ENCODE results near the gene POLG2.
A peak's percentile ranks its signal among the peaks of the same experiment; 100 is the strongest.
"Not testable (repeated sequence)": the region's sequence is repeated elsewhere in the genome, so short reads cannot be mapped to it uniquely, and the experiment has no call there.

POLG2 gene

DNA sequence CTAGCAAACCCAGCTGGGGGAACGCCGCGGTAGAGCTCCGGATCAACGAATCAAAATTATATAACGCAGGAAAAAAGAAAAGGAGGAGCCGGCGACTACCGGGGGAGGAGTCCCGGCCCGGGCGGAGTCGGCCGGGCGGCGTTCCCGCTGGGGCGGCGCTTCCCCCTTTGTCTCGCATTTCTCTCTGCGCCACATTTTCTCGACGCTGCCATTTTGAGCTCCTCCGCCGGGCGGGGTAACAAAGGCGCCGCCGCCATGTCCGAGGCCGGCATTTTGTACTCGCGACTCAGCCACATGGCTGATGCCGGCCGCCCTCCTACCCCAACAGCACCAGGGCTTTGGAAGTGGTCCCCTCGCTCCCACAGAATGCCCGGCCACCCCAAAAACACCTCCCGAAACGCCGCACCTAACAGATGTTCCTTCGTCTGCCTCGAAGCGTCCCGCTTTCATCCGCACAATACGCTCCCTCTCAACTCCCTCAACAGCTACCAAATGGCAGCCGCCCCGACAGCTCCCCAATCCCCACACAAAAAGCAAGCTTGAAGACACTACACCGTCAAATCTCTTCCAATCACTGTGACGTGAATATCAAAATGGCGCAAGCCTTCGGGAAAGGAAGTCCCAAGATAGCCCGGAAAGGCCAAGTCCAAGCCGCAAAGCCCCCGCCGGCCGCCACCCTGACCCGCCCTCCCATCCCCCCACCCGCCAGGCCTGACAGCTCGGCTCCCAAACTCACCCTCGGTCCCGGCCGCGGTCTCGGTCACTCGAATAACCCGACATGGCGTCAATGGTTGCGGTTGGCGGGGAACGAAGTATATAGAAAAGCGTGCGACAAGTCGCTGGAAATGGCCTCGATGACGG, 8.7 kb upstream of the POLG2 start:
- peak; percentile 27 to 90 (median 79) for DNase-seq

DNA sequence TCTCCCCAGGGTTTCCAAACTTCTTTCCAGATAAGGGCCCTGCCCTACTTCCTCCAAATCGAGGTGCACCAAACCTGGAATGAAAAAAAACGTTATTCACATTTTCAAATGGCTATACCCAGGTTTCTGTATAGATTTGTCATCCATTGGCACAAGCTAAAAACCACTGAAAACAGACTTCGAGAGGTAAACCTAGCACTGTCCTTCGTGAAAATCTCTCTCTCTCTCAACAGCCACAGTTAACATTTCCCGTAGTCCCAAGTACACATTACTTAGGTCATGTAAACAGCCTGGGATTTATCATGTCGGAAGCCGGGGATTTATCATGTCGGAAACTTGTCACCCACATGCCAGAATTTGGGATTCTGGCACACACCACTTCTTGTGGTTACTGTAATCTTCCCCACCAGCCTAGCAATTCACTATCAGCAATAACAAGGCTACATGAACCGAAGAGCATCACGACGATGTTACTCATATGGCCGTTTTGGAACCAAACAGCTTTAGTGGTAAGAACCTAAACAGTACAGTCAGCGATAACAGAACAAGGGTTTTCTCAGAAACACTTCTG, 8.0 kb upstream of the POLG2 start:
- DNase-seq, result no peak

DNA sequence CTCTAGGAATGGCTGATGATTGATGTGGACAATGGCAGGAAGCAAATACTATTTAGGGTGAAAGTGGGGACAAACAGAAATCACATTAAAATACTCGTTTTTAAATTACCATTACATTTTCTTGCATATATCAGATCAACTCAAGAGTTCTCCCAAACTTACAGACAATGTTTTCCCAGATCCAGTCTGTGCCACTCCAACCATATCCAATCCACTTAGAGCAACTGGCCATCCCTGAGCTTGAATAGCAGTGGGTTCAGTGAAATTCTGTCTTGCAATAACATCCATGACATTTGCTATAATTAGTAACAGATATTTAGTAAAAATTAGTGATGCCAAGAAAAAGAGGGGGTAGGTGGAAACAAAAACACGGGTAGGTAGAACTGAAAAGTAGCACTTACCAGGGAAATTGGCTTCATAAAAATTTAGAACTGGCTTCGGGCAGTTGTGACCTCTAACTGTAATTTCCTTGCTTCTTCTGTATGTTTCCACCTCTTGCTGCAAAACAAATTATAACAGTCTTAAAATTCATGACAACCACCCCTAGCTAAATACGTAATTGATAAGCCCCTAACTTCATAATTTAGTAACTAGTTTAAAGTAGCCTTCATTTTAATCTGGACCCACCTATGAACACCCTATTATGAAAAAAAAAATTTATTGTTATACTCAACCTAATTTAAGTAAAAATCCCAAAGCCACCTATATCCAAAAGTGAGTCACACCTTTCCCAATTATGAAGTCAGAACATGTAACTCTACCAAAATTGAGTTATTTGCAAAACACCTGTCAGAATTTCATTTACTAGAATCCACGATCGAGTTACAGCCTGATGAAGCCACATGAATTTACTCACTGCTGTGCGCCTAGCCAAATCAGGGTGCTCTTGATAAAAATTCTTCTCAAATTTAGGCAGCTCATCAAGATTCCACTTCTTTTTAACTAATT, 7.2 kb upstream of the POLG2 start:
- no peak for DNase-seq

DNA sequence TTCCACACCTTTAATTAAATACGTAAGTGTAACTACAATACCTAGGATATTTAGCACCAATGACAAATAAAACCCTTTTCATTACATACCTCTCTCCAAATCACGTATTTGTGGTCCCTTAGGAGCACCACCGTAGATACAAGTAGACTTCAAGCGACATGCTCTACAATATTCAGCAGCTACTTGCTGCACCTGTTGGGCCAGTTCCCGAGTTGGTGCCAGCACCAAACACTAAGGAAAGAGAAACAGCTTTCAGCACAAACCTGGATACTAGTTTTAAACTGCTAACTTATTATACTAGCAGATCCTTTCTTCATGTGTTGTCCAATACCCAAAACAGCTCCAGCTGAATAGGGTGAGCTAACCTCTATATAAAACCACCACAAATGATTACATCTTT, 6.5 kb upstream of the POLG2 start:
- DNase-seq, result no peak

DNA sequence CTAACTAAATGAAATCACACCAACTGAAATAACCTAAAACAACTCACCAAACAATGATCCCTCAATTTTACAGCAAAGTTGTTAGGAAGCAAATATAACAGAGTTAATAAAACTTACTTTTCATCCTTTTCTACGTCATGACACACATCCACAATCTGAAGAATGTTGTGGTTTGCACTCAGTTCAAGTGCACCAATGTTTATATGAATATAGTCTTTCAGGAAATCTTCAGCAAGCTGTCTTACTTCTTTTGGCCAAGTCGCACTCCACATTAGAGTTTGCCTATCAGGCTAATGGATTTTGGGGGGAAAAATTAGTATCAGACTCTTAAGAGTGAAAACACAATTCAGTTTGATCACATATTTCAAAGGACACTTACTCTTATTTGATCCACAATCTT, 6.0 kb upstream of the POLG2 start:
- DNase-seq, result no peak

DNA sequence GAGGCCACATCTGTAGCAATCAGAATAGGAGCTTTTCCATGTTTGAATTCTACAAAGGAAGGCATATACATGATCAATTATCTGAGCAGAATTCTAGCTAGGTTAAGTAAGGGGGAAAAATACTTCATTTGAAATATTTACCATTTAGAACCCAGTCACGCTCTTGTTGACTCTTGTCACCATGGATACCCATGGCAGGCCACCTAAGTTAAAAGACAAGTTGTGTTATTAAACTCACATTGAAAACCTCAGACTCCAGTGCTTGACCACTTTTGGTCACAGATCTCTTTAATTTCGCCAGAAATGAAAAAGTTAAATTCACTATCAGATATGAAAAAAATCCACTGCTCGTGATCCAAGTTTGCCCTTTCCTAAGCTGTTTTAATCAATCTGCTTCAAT, 5.2 kb upstream of the POLG2 start:
- no peak for DNase-seq

DNA sequence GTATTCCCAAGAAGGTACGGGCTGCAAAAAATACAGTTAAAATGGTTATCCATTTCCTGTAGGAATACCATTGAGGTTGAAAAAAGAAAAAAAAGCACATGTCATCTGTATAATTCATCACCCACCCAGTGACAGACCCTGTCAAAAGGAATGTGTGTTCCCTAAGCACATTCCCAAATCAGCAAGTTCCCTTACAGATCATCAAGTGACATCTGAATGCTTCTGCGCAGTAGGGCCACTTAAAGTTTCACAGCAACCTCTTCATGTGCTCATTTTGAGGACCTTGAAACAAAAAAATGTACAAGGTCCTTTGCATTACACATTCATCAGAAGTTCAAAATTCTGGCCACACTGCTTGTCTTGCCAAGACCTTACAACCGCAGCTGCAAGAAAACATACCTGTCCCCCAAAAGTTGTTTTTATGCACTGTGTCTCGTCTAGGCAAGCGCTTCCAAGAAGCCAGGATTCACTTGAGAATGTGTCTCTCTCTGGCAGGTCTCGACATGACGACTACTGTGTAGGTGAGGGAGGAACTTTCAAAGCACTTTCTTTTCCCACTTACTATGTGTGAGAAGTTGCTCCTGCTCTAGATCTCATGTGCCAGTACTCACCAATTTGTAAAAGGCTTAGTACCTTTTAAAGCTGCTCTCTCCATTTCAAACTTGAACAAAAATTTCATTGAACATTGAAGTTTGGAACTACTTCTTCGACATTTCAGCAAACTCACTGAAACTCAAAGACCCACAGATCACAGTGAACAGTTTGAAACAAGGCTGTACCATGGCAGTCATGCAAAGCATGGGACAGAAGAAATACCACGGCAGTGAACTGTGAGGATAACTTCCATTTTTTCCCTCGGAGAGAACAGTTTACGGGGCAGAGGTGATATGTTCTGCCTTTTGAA, 4.3 kb upstream of the POLG2 start:
- DNase-seq, result no peak

DNA sequence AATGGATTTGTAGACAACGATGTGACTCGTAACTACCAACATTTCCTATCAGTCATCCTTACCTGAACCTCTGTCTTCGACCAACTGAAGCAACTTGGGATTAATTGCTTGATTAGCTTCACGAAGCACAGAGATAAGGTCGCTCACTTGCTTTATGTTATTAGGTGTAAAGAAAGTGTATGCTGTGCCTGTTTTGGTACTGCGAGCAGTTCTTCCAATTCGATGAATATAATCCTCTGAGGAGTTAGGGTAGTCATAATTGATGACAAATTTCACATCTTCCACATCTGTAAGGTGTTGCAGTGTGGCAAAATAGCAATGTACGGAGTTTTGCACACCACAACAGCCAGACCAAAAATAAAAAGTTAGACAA, 3.6 kb upstream of the POLG2 start:
- no peak for DNase-seq

DNA sequence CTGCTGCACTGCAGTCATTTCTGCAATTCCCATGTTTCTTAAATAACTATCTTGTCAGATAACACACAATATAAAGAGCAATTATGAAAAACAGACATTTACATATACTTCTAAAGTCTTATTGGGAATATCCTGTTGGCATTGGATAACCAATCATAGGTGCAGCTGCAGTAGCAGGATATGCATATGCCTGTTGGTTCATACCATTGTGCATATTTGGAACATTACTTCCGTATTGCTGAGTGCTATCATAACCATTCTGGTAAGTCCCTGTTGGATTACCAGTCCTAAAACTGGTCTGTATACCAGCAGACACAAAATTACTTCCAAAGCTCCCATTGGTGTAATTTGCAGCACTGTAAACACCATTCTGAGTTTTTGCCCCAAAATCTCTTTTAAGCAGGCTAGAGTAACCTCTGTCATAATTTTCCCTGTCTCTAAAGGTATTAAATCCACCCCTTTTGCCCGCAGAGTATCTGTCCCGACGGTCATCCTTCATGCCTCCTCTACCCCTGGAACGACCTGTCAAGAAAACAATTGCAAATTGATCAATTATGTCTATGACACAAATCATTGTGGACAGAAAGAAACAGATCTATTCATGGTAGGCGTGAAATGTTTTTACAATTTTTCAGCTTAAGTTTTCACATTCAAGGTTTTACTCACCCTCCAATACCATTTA, 3.1 kb upstream of the POLG2 start:
- DNase-seq, result no peak

DNA sequence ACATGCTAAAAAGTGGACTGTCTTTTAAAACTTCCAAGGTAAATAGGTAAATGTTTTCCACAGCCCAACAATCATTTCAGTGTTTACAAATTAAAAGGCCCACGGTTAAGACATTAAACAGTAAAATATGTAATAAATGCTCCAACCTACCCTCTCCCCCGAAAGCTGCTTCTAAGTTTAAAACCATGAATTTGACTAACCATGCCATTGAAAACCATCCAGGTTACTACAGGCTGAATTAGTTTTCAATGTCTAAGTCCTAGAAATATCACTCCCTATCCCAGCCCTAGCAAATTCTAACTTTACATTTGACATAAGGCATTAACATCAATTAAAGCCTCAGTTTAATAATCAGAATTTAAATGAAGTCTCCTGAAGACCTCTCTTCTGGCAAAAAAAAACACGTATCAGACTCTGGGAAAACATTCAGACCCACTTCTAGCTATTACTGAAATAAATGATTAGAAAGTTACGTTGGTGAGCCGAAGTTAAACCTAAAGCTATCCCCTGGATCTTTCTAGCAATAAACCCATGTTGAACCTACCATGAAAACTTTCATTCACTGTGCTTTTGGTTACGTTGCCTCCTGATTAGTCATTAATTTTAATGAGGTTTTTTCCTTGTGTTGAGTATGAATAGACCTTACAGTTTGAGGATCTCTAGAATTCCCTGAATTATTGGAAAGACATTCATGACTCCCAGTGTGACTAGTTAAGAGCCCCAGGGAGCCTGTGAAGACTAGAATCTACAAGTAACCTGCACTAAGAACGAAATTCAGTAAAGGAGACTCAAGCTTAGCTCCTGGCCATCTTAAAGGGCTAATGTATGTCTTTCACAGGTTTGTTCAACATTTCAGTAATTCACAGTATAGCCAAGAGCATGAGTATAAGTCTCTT, 1.7 kb upstream of the POLG2 start:
- no peak for DNase-seq

DNA sequence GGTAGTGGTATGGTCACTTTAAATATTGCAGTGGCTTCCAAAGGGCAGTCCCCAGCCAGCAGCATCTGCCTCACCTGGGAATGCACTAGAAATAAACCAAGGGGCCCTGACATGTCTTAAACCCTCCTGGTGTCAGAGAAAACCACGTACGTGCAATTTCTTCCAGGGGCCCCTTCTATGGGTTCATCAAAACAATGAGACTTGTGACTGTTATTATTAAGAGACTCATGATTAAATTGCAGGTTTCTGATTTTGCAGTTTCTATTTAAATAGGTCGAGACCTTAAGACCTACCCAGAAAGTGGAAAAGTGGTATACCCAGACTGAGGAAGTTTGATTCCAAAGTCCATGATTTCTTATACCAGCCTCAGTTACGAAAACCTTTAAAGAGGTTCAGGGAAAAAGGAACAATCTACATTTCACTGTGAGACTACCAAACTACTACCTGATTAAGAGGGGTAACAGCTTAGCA, 746 bp upstream of the POLG2 start:
- DNase-seq, result no peak

DNA sequence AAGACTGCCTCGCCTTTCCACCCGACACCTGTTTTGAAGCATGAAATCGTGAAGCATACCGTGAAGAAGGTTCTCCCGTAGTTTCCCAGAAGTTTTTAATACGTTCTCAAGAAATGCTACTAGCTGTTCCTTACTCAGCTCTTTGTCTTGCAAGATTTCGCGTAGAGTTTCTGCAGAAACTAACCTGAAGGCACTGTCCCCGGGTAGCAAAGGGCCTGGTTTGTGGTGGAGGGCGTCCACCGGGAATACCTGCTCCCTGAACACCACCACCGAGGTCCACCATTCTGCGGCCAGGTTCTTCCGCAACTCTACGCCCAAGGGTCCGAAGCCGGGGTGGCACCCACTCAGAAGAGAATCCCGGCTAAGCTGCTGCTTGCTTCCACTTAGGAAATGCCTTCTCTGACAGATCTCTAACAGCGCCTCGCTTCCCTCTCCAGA, 487 bp downstream of the POLG2 start:
- DNase-seq, result peak in 2 of 51 donors; percentile 48 to 56

DNA sequence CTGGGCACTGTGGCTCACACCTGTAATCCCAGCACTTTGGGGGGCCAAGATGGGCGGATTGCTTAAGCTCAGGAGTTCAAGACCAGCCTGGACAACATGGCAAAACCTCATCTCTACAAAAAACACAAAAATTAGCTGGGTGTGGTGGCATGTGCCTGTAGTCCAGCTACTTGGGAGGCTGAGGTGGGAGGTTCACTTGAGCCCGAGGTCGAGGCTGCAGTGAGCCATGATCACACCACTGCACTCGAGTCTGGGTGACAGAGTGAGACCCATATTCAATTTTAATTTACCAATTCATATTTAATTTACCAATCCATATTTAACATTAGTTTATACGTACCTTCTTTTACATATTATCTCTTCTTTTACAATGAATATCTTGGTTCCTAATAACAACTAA, 1.6 kb downstream of the POLG2 start:
- DNase-seq, result not testable (repeated sequence)

DNA sequence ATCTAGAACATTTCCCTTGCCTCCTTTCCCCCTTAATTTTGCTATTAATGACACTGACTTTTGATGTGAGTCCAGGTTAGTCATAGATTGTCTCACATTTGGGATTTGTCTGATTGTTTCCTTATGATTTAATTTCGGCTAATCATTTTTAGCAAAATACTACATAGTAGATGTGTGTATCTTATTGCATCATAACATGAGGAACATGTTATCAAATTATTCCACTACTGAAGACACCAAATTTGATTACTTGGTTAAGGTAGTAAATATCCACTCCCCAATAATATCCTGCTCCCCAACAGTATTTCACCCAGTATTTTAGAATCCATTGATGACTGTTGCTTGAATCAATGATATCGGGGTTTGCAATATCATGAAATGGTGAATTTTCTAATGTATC, 2.7 kb downstream of the POLG2 start:
- no peak for DNase-seq

DNA sequence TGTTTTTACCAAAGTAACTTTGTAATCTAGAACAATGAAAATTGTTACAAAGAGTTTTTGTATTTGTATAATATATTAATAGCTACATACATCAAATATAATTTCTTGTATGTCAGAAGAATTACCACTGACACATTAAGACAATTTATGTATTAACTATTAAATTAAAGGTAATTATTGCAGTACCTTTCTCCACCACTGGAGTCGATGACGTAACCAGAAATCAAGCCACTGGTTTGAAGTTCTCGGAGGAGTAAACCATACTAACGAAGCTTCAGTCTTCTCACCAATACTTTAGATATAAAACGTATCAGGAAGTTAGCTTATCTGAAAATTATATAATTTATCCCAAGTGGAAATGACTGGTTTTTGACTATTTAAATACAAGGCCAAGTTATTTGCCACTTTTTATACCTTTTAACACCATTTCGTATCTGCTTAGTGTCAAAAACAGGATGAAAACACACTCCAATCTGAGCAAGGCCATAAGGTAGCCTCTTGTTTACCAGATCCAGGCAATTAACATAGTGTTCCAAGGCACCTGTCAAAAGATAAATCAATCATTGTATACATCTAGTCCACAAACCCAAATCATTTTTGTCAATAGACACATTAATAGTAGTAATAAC, 4.3 kb downstream of the POLG2 start:
- DNase-seq, result no peak

DNA sequence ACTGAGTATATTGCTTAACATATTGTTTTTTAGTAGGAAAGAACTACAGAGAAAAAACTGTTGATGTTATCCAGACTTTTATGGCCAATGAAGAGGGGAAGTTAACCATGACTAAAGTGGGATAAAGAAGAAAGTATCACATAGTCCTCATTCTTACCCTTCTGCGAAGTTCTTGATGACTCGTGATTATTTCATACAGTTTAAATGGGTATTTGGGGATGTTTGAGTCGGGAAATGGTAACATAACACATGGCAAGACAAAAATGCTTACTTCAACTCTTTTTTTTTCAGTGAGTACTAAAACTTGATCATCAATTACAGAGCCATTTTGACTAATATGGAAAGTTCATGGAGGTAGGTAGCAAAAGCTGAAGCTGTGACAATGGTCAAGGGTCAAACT, 4.9 kb downstream of the POLG2 start:
- DNase-seq, result no peak

DNA sequence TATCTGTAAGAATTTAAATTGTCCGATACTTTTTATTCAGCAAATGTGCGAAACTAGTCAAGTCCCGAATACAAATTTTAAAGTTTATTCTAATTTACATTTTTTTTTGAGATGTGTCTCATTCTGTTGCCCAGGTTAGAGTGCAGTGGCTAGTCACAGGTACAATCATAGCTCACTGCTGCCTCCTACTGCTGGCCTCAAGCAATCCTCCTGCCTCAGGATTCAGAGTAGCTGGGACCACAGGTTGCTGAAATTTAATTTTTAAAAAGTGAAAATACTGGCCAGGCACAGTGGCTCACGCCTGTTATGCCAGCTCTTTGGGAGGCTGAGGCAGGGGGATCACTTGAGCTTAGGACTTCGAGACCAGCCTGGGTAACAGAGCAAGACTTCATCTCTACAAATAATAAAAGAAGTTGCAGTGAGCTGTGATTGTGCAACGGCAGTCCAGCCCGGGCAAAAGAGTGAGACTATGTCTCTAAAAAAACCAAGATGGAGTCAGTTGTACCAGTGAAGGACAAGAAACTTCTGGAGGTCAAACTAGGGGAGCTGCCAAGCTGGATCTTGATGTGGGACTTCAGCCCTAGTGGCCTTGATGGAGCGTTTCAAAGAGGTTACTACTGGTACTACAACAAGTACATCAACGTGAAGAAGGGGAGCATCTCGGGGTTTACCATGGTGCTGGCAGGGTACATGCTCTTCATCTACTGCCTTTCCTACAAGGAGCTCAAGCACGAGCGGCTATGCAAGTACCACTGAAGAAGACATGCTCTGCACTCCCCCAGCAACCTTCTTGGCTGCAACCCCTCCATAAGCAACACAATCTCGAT, 5.6 kb downstream of the POLG2 start:
- no peak for DNase-seq

DNA sequence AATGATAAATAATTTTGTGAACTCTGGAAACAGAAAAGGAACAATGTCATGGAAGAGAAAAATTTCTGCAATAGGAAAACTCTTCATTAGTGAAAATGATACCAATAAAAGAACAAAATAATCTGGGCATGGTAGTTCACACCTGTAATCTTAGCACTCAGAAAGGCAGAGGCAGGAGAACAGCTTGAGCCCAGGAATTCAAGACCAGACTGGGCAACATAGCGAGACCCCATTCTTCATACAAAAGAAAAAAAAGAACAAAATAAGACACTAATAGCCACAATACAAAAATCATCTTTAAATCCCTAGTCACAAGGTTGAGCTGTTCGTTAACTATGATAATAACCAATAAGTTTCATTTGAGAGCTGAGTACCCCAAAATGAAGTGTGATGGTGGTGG, 8.6 kb downstream of the POLG2 start:
- no peak for DNase-seq
